Transverse colon (tissue), 3 donors: ENCODE results near the gene HSD3B1.

Experiments used
- CTCF ChIP-seq, 5 experiments: fragments of 200-600 bp in 3 of 5; fragments of 450-650 bp in 2 of 5; sonication (generic) in 3 of 5; IDR thresholded peaks; 1 replicate in 2 of 5; 2 replicates in 3 of 5; pipeline ENCODE4 v1.5.1; 2016 to 2017; ENCODE audit warnings: antibody characterized with exemption in 5 of 5, inconsistent platforms in 3 of 5, mild to moderate bottlenecking in 2 of 5, moderate library complexity in 1 of 5
- EP300 ChIP-seq: sonication (generic); formaldehyde crosslinking; IDR thresholded peaks from one replicate; pipeline ENCODE4 v1.6.1; 2017; ENCODE audit warnings: antibody characterized with exemption, low read depth
- POLR2A ChIP-seq: fragments of 450-650 bp; IDR thresholded peaks from one replicate; pipeline ENCODE4 v1.6.1; 2016; ENCODE audit warnings: antibody characterized with exemption, mild to moderate bottlenecking, moderate library complexity

GRCh38 chr1:119515221-119515620 is 8.2 kb downstream of the HSD3B1 start:
- no peak for TF ChIP-seq POLR2A
- no peak for TF ChIP-seq CTCF (IDR thresholded peaks at IDR 0.05)
- TF ChIP-seq EP300: no peak
